Endodermal cell (in vitro differentiated cells): ENCODE data around the gene PHOSPHO1. TPM values are rescaled to one million over a fixed set of nuclear protein-coding genes. Genes with fewer than 3 reads are reported as not detected.

Source experiments
- DNase-seq: peaks from one replicate; pipeline ENCODE4 v3.0.0-alpha.2; 2017
- H3K27ac ChIP-seq: 2 replicates; pipeline ENCODE4 v1.5.1; 2013; ENCODE audit warnings: mild to moderate bottlenecking, low read depth, low read length, moderate library complexity
- H3K27me3 ChIP-seq: 2 replicates; pipeline ENCODE4 v1.6.1; 2013; ENCODE audit warnings: mild to moderate bottlenecking, low read length, moderate library complexity; ENCODE audit not compliant: insufficient read depth, control insufficient read depth, poor library complexity, severe bottlenecking
- H3K36me3 ChIP-seq: 2 replicates; pipeline ENCODE4 v1.7.0; 2013; ENCODE audit warnings: mild to moderate bottlenecking, low read length, moderate library complexity; ENCODE audit not compliant: control insufficient read depth, insufficient read depth
- H3K4me1 ChIP-seq: one replicate; pipeline ENCODE4 v1.7.0; 2013; ENCODE audit warnings: low read length; ENCODE audit not compliant: control insufficient read depth, insufficient read depth
- H3K4me3 ChIP-seq: 2 replicates; pipeline ENCODE4 v1.5.1; 2013; ENCODE audit warnings: mild to moderate bottlenecking, low read length, moderate library complexity
- H3K9ac ChIP-seq: 2 replicates; pipeline ENCODE4 v1.6.1; 2013; ENCODE audit warnings: mild to moderate bottlenecking, low read length, moderate library complexity; ENCODE audit not compliant: poor library complexity, severe bottlenecking; ENCODE audit errors: extremely low read depth
- H3K9me3 ChIP-seq: 2 replicates; pipeline ENCODE4 v1.6.1; 2013; ENCODE audit warnings: mild to moderate bottlenecking, low read length, moderate library complexity; ENCODE audit not compliant: control insufficient read depth
- H3K27ac Mint-ChIP-seq: 2 replicates; pipeline ENCODE4 v1.8.0; 2020; ENCODE audit warnings: mixed read lengths
- H3K27me3 Mint-ChIP-seq: 2 replicates; pipeline ENCODE4 v1.8.0; 2021; ENCODE audit warnings: mild to moderate bottlenecking, mixed read lengths; ENCODE audit not compliant: insufficient read depth
- H3K36me3 Mint-ChIP-seq: 2 replicates; pipeline ENCODE4 v1.8.0; 2020; ENCODE audit warnings: low read depth, mixed read lengths
- H3K4me1 Mint-ChIP-seq: 2 replicates; pipeline ENCODE4 v1.8.0; 2020; ENCODE audit warnings: mixed read lengths
- H3K4me3 Mint-ChIP-seq: 2 replicates; pipeline ENCODE4 v1.8.0; 2020; ENCODE audit warnings: mild to moderate bottlenecking, moderate library complexity, mixed read lengths
- H3K9me3 Mint-ChIP-seq: 2 replicates; pipeline ENCODE4 v1.8.0; 2020; ENCODE audit warnings: mild to moderate bottlenecking, mixed read lengths
- WGBS, 2 experiments: methylation state at CpG; one replicate each; pipeline versions ENCODE4 v1.1.5 to v1.1.7; 2013; ENCODE audit warnings: missing lambda C conversion rate in 2 of 2, mixed read lengths in 1 of 2; ENCODE audit not compliant: insufficient coverage in 1 of 2, insufficient read length in 1 of 2; 5-methylcytosine and 5-hydroxymethylcytosine counted together
- total RNA-seq, 2 donors: library from RNA; stranded (reverse); fragmentation: NEBNext Ultra II Directional in 1 of 2; extraction: Animal tissue kit (Norgen Biotek cat#: 25700) in 1 of 2; gene quantifications; 2 replicates in 1 of 2; 3 replicates in 1 of 2; pipeline ENCODE4 v1.2.1, GENCODE V29; 2021
- TF ChIP-seq, protein P1 (sequence below): fragments of 200-600 bp; sonication (generic); conservative IDR thresholded peaks from 2 replicates; pipeline ENCODE4 v1.5.0; 2021; ENCODE audit warnings: antibody characterized with exemption, mild to moderate bottlenecking

Gene PHOSPHO1
- total RNA-seq, 2 donors from 2014 or later, result 0.82 to 1.3 TPM

DNA sequence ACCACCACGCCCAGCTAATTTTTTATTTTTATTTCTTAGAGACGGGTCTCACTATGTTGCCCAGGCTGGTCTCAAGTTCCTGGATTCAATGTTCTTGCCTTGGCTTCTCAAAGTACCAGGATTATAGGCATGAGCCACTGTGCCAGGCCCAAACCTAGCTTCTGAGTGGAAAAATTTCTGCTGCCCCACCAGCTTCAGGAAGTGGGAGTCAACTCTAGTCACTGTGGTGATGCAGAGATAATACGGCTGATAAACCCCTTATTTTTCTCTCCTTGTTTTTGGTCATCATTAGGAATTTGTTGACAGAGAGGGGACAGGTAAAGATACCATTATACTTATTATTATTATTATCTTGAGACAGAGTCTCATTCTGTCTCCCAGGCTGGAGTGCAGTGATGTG is 27.8 kb upstream of the PHOSPHO1 start:
- no peaks in the 10 kb centered on the region for H3K4me1 Mint-ChIP-seq
- H3K27ac Mint-ChIP-seq, result no peak overlapping the region
- Histone ChIP-seq H3K27ac (no peak overlapping the region), H3K36me3 (no peaks in the 10 kb centered on the region), H3K9ac (no peak overlapping the region), H3K4me1 (no peaks in the 10 kb centered on the region), H3K9me3 (no peaks in the 10 kb centered on the region), H3K27me3 (peaks cover 18% of the 10 kb centered on the region), H3K4me3 (no peak overlapping the region)
- TF ChIP-seq, protein P1, sequence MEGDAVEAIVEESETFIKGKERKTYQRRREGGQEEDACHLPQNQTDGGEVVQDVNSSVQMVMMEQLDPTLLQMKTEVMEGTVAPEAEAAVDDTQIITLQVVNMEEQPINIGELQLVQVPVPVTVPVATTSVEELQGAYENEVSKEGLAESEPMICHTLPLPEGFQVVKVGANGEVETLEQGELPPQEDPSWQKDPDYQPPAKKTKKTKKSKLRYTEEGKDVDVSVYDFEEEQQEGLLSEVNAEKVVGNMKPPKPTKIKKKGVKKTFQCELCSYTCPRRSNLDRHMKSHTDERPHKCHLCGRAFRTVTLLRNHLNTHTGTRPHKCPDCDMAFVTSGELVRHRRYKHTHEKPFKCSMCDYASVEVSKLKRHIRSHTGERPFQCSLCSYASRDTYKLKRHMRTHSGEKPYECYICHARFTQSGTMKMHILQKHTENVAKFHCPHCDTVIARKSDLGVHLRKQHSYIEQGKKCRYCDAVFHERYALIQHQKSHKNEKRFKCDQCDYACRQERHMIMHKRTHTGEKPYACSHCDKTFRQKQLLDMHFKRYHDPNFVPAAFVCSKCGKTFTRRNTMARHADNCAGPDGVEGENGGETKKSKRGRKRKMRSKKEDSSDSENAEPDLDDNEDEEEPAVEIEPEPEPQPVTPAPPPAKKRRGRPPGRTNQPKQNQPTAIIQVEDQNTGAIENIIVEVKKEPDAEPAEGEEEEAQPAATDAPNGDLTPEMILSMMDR, result no peak
- H3K9me3 Mint-ChIP-seq, result no peaks in the 10 kb centered on the region
- H3K4me3 Mint-ChIP-seq, result no peak overlapping the region
- 94 to 96% methylated on average over 2 to 3 of the region's 3 CpGs for WGBS, 2 experiments
- H3K36me3 Mint-ChIP-seq, result no peaks in the 10 kb centered on the region
- H3K27me3 Mint-ChIP-seq, result peaks cover 21% of the 10 kb centered on the region
- DNase-seq, result no peak

DNA sequence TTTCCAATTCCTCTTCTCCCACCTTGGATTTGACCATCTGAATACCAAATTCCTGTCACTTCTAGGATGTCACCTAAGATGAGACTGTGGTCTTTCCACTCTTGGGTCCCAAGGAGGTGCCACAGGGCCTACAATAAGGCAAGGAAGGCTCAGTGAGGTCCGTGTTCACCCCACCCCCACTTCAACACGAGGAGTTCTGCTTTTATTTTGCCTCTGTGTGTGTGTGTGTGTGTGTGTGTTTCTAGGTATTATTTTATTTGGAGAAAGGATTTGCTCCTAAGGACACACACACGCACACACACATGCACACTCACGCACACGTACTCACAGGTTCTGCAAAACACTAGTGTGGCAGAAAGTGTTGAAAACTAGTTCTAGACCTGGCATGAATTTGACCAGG is 24.5 kb upstream of the PHOSPHO1 start:
- Mint-ChIP-seq H3K9me3 (no peaks in the 10 kb centered on the region), H3K4me3 (no peak overlapping the region), H3K36me3 (no peaks in the 10 kb centered on the region), H3K27me3 (peaks cover 7% of the 10 kb centered on the region), H3K27ac (no peak overlapping the region), H3K4me1 (peaks cover 1% of the 10 kb centered on the region)
- no peak for DNase-seq
- 89 to 98% methylated on average over 2 to 3 of the region's 5 CpGs for WGBS, 2 experiments
- Histone ChIP-seq H3K27ac (no peak overlapping the region), H3K9me3 (no peaks in the 10 kb centered on the region), H3K36me3 (no peaks in the 10 kb centered on the region), H3K9ac (no peak overlapping the region), H3K4me1 (no peaks in the 10 kb centered on the region), H3K4me3 (no peak overlapping the region), H3K27me3 (peaks cover 7% of the 10 kb centered on the region)
- TF ChIP-seq, protein P1, result no peak

DNA sequence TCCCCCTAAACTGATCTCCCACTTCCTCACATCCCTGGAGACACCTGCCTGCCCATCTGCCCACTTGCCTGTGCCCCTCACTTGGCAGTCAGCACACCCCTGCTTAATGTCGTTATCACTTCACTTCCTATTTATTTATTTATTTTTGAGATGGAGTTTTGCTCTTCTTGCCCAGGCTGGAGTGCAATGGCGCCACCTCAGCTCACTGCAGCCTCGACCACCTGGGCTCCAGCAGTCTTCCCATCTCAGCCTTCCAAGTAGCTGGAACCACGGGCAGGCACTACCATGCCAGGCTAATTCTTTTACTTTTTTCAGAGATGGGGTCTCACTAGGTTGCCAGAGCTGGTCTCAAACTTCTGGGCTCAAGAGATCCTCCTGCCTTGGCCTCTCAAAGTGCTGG is 23.5 kb upstream of the PHOSPHO1 start:
- TF ChIP-seq, protein P1, result peak; percentile 50
- H3K4me3 ChIP-seq, result no peak overlapping the region
- no peaks in the 10 kb centered on the region for H3K4me1 ChIP-seq
- H3K36me3 ChIP-seq, result no peaks in the 10 kb centered on the region
- no peaks in the 10 kb centered on the region for H3K9me3 ChIP-seq
- no peak overlapping the region for H3K27ac ChIP-seq
- H3K36me3 Mint-ChIP-seq, result no peaks in the 10 kb centered on the region
- WGBS, 2 experiments, result 76 to 100% methylated on average over 1 to 3 of the region's 4 CpGs
- H3K4me3 Mint-ChIP-seq, result no peak overlapping the region
- H3K4me1 Mint-ChIP-seq, result peaks cover 1% of the 10 kb centered on the region
- no peak overlapping the region for H3K27ac Mint-ChIP-seq
- no peaks in the 10 kb centered on the region for H3K9me3 Mint-ChIP-seq
- H3K9ac ChIP-seq, result no peak overlapping the region
- no peaks in the 10 kb centered on the region for H3K27me3 ChIP-seq
- H3K27me3 Mint-ChIP-seq, result no peaks in the 10 kb centered on the region
- DNase-seq, result peak; percentile 78
